IMR-90 (cell line): ENCODE results near the gene SHISA6. TPM values are rescaled to one million over a fixed set of nuclear protein-coding genes. Genes with fewer than 3 reads are reported as not detected.

Experiments used
- ATAC-seq: fragments of 200-7000 bp; cut with Tn5 transposase; 2 replicates; pipeline ENCODE4 v1.9.1; 2020; ENCODE audit warnings: low read depth, mild to moderate bottlenecking, moderate library complexity
- BruUV-seq: library from RNA; stranded (reverse); fragments of 400-500 nt; replicated peaks from 2 replicates; lab custom pipeline; 2021; lab: Mats Ljungman, UMichigan
- CTCF ChIA-PET: fragments of 300-600 bp; formaldehyde crosslinking; extraction: SDS; loops from one replicate; lab custom pipeline; 2021; ENCODE audit warnings: antibody characterized with exemption; lab: Yijun Ruan, JAX
- POLR2A ChIA-PET: fragments of 300-600 bp; sonication (Branson Sonifier 250); formaldehyde crosslinking; loops from one replicate; lab custom pipeline; 2022; ENCODE audit warnings: antibody characterized with exemption; ENCODE audit not compliant: unreplicated experiment; lab: Charles Lee
- DNase-seq: peaks from one replicate; pipeline ENCODE4 v3.0.0; 2013
- H2AFZ ChIP-seq: replicated peaks from 2 replicates; pipeline ENCODE3; 2013; ENCODE audit warnings: low read length, mild to moderate bottlenecking; ENCODE audit not compliant: poor library complexity
- H2AK5ac ChIP-seq: 2 replicates; pipeline ENCODE4 v1.6.1; 2013; ENCODE audit warnings: low read depth, low read length, inconsistent platforms
- H2AK9ac ChIP-seq: replicated peaks from 2 replicates; pipeline ENCODE3; 2013; ENCODE audit warnings: mild to moderate bottlenecking, low read depth, low read length, moderate library complexity; ENCODE audit not compliant: poor library complexity
- H2BK120ac ChIP-seq: 2 replicates; pipeline ENCODE4 v1.6.1; 2013; ENCODE audit warnings: low read depth, low read length, inconsistent platforms
- H2BK15ac ChIP-seq: 3 replicates; pipeline ENCODE4 v1.6.1; 2013; ENCODE audit warnings: low read depth, low read length, inconsistent platforms
- H2BK20ac ChIP-seq: 2 replicates; pipeline ENCODE4 v1.6.1; 2013; ENCODE audit warnings: low read depth, mild to moderate bottlenecking, inconsistent platforms, low read length, moderate library complexity
- H2BK5ac ChIP-seq: 2 replicates; pipeline ENCODE4 v1.6.1; 2013; ENCODE audit warnings: mild to moderate bottlenecking, low read depth, low read length, inconsistent platforms; ENCODE audit not compliant: poor library complexity, severe bottlenecking
- H3K14ac ChIP-seq: replicated peaks from 2 replicates; pipeline ENCODE4 v1.6.1; 2013; ENCODE audit warnings: low read depth, low read length, inconsistent platforms
- H3K18ac ChIP-seq: 2 replicates; pipeline ENCODE4 v1.6.1; 2013; ENCODE audit warnings: low read depth, low read length, control low read depth
- H3K23ac ChIP-seq: 2 replicates; pipeline ENCODE4 v1.6.1; 2013; ENCODE audit warnings: low read depth, low read length, inconsistent platforms
- H3K27ac ChIP-seq: 2 replicates; pipeline ENCODE4 v1.5.1; 2013; ENCODE audit warnings: mild to moderate bottlenecking, control low read depth, low read length; ENCODE audit not compliant: insufficient read depth
- H3K27me3 ChIP-seq: 2 replicates; pipeline ENCODE4 v1.6.1; 2013; ENCODE audit warnings: low read length; ENCODE audit not compliant: control insufficient read depth, insufficient read depth
- H3K36me3 ChIP-seq: 2 replicates; pipeline ENCODE4 v1.6.1; 2013; ENCODE audit warnings: low read length, mixed read lengths; ENCODE audit not compliant: control insufficient read depth, insufficient read depth
- H3K4ac ChIP-seq: 2 replicates; pipeline ENCODE4 v1.6.1; 2013; ENCODE audit warnings: low read depth, low read length, inconsistent platforms
- H3K4me1 ChIP-seq: 2 replicates; pipeline ENCODE4 v1.6.1; 2013; ENCODE audit warnings: low read length, mixed read lengths; ENCODE audit not compliant: control insufficient read depth, insufficient read depth
- H3K4me2 ChIP-seq: 2 replicates; pipeline ENCODE4 v1.6.1; 2013; ENCODE audit warnings: low read depth, mild to moderate bottlenecking, control low read depth, low read length, moderate library complexity
- H3K4me3 ChIP-seq: 2 replicates; pipeline ENCODE4 v1.5.1; 2013; ENCODE audit warnings: low read depth, mild to moderate bottlenecking, control low read depth, low read length, moderate library complexity; ENCODE audit not compliant: insufficient read depth
- H3K56ac ChIP-seq: 2 replicates; pipeline ENCODE4 v1.6.1; 2013; ENCODE audit warnings: low read length, inconsistent platforms; ENCODE audit not compliant: insufficient read depth; ENCODE audit errors: extremely low read depth
- H3K79me1 ChIP-seq, 2 experiments: 2 replicates each; pipeline ENCODE4 v1.6.1; 2013; ENCODE audit warnings: low read length in 2 of 2, inconsistent platforms in 1 of 2, low read depth in 1 of 2
- H3K9ac ChIP-seq: 2 replicates; pipeline ENCODE4 v1.6.1; 2013; ENCODE audit warnings: low read depth, low read length, control low read depth
- H3K9me1 ChIP-seq: 2 replicates; pipeline ENCODE4 v1.6.1; 2013; ENCODE audit warnings: low read length, inconsistent platforms; ENCODE audit not compliant: insufficient read depth
- H3K9me3 ChIP-seq: 2 replicates; pipeline ENCODE4 v1.6.1; 2013; ENCODE audit warnings: low read length; ENCODE audit not compliant: control insufficient read depth, insufficient read depth
- H4K20me1 ChIP-seq: 2 replicates; pipeline ENCODE4 v1.6.1; 2013; ENCODE audit warnings: low read length, inconsistent platforms; ENCODE audit not compliant: insufficient read depth
- H4K5ac ChIP-seq: 2 replicates; pipeline ENCODE4 v1.6.1; 2013; ENCODE audit warnings: mild to moderate bottlenecking, low read depth, low read length, control low read depth
- H4K8ac ChIP-seq, 2 experiments: 2 replicates each; pipeline ENCODE4 v1.6.1; 2013; ENCODE audit warnings: low read depth in 2 of 2, low read length in 2 of 2, control low read depth in 1 of 2, inconsistent platforms in 1 of 2
- H4K91ac ChIP-seq: 2 replicates; pipeline ENCODE4 v1.6.1; 2013; ENCODE audit warnings: low read depth, low read length, inconsistent platforms; ENCODE audit not compliant: insufficient read depth
- MAZ ChIP-seq: IDR thresholded peaks from 2 replicates; pipeline ENCODE4 v1.6.1; 2012; ENCODE audit warnings: low read depth, mild to moderate bottlenecking, low read length, improper control_type of control experiment, moderate library complexity, borderline replicate concordance
- MXI1 ChIP-seq: IDR thresholded peaks from 2 replicates; pipeline ENCODE4 v1.6.1; 2012; ENCODE audit warnings: low read depth, mild to moderate bottlenecking, low read length, moderate library complexity, borderline replicate concordance
- NFE2L2 ChIP-seq: fragments of 150-350 bp; IDR thresholded peaks from 2 replicates; pipeline ENCODE4 v1.6.1; 2016; ENCODE audit warnings: low read depth, mild to moderate bottlenecking, low read length
- POLR2A ChIP-seq: IDR thresholded peaks from 2 replicates; pipeline ENCODE4 v1.6.1; 2012; ENCODE audit warnings: mild to moderate bottlenecking, low read depth, low read length
- RCOR1 ChIP-seq: IDR thresholded peaks from 2 replicates; pipeline ENCODE4 v1.6.1; 2012; ENCODE audit warnings: mild to moderate bottlenecking, low read length, improper control_type of control experiment; ENCODE audit not compliant: insufficient replicate concordance
- RFX5 ChIP-seq: IDR thresholded peaks from 2 replicates; pipeline ENCODE4 v1.8.0; 2012; ENCODE audit warnings: low read depth, mild to moderate bottlenecking, low read length, moderate library complexity
- WGBS, 2 experiments: methylation state at CpG; one replicate each; pipeline versions ENCODE4 v1.1.5 to v1.1.7; 2013; ENCODE audit warnings: missing lambda C conversion rate in 2 of 2; ENCODE audit not compliant: insufficient read length in 1 of 2; ENCODE audit errors: extremely low coverage in 2 of 2; 5-methylcytosine and 5-hydroxymethylcytosine counted together
- dilution Hi-C: fragments of 300-500 bp; cut with HindIII; formaldehyde crosslinking; loops from one replicate; pipeline ENCODE4 v1.14.3; 2018; ENCODE audit warnings: low sequenced_read_pairs; ENCODE audit not compliant: unreplicated experiment
- in situ Hi-C: fragments of 300-500 bp; cut with MboI; formaldehyde crosslinking; loops from 3 replicates; pipeline ENCODE4 v1.14.3; 2019; ENCODE audit warnings: low sequenced_read_pairs, inconsistent platforms, mixed read lengths
- intact Hi-C: fragments of 100-400 bp; cut with micrococcal nuclease; formaldehyde crosslinking; loops from 2 replicates; pipeline ENCODE4 v1.10.0; 2022
- polyA plus RNA-seq, 3 experiments: library from polyadenylated mRNA; depleted of rRNA; stranded (reverse); fragments of >200 nt; gene quantifications; 2 replicates each; pipeline ENCODE4 v1.2.3, GENCODE V29; 2012; ENCODE audit warnings: low replicate concordance in 1 of 3
- total RNA-seq: library from RNA; depleted of rRNA; stranded (reverse); fragments of >200 nt; gene quantifications from 2 replicates; pipeline ENCODE4 v1.2.3, GENCODE V29; 2012

Gene SHISA6
- total and polyA plus RNA-seq, 2 of the 4 experiments (the other 2 are of a cell fraction): not detected

GRCh38 chr17:11308531-11308930, 67.5 kb downstream of the SHISA6 start:
- H2AK5ac ChIP-seq: no peak overlapping the region
- H3K9me3 ChIP-seq: peaks cover 40% of the 10 kb centered on the region
- H2BK15ac ChIP-seq: no peak overlapping the region
- ChIA-PET POLR2A (no interaction called here), CTCF (no interaction called here)
- no peak overlapping the region for H3K9ac ChIP-seq
- no peaks in the 10 kb centered on the region for H3K4me1 ChIP-seq
- no TSS peak for BruUV-seq
- H2AFZ ChIP-seq: no peak overlapping the region
- intact Hi-C loops: no loop called here
- in situ Hi-C loops: no loop called here
- no peaks in the 10 kb centered on the region for H3K9me1 ChIP-seq
- no peak for DNase-seq
- no peak overlapping the region for H3K4ac ChIP-seq
- H3K56ac ChIP-seq: no peak overlapping the region
- H4K91ac ChIP-seq: no peak overlapping the region
- no peak overlapping the region for H2BK20ac ChIP-seq
- H4K8ac ChIP-seq: no peak overlapping the region
- no peaks in the 10 kb centered on the region for H3K79me1 ChIP-seq
- H3K18ac ChIP-seq: no peak overlapping the region
- H3K27me3 ChIP-seq: no peaks in the 10 kb centered on the region
- H3K27ac ChIP-seq: no peak overlapping the region
- H3K4me2 ChIP-seq: no peak overlapping the region
- no peak overlapping the region for H2BK120ac ChIP-seq
- no peaks in the 10 kb centered on the region for H4K20me1 ChIP-seq
- no peak overlapping the region for H4K5ac ChIP-seq
- TF ChIP-seq MXI1 (no peak), MAZ (no peak), POLR2A (no peak), NFE2L2 (no peak), RFX5 (no peak), RCOR1 (no peak)
- H2BK5ac ChIP-seq: no peak overlapping the region
- no peak overlapping the region for H3K14ac ChIP-seq
- H2AK9ac ChIP-seq: no peak overlapping the region
- dilution Hi-C loops: no loop called here
- H3K36me3 ChIP-seq: no peaks in the 10 kb centered on the region
- H3K23ac ChIP-seq: no peak overlapping the region
- ATAC-seq: no peak
- no CpG with 5 or more reads among the region's 7 CpGs for WGBS, 2 experiments
- H3K4me3 ChIP-seq: no peak overlapping the region
